SK-N-SH treated with all-trans-retinoic acid at 6 μM for 48 hours (cell line): ENCODE results near the gene FITM1.

Experiments used
- ATAC-seq: fragments of 200-7000 bp; cut with Tn5 transposase; 3 replicates; pipeline ENCODE4 v1.9.1; 2020; ENCODE audit warnings: mild to moderate bottlenecking, moderate library complexity
- ARNTL ChIP-seq: fragments of 450-650 bp; formaldehyde crosslinking; IDR thresholded peaks from 2 replicates; pipeline ENCODE4 v1.5.0; 2020; ENCODE audit warnings: low read depth, mild to moderate bottlenecking, moderate library complexity, borderline replicate concordance
- BACH2 ChIP-seq: fragments of 250-450 bp; sonication (Bioruptor Pico); IDR thresholded peaks from 2 replicates; pipeline ENCODE4 v1.9.0; 2021; ENCODE audit warnings: mild to moderate bottlenecking, borderline replicate concordance
- CREB5 ChIP-seq: fragments of 250-450 bp; sonication (Bioruptor Pico); IDR thresholded peaks from 2 replicates; pipeline ENCODE4 v1.5.1; 2020; ENCODE audit warnings: low read depth, mild to moderate bottlenecking, moderate library complexity
- CSDC2 ChIP-seq: fragments of 250-450 bp; sonication (Bioruptor Pico); IDR thresholded peaks from 2 replicates; pipeline ENCODE4 v1.5.0; 2020; ENCODE audit warnings: mild to moderate bottlenecking, moderate library complexity
- ESRRG ChIP-seq: fragments of 250-450 bp; sonication (Bioruptor Pico); IDR thresholded peaks from 2 replicates; pipeline ENCODE4 v1.6.1; 2021; ENCODE audit warnings: mild to moderate bottlenecking
- GLIS3 ChIP-seq: fragments of 250-450 bp; sonication (Bioruptor Pico); IDR thresholded peaks from 2 replicates; pipeline ENCODE4 v1.5.0; 2020; ENCODE audit warnings: mild to moderate bottlenecking, moderate library complexity
- ISL1 ChIP-seq: fragments of 250-450 bp; sonication (Bioruptor Pico); IDR thresholded peaks from 2 replicates; pipeline ENCODE4 v2.1.2; 2022; ENCODE audit warnings: mild to moderate bottlenecking, moderate library complexity
- OSR1 ChIP-seq: fragments of 250-450 bp; sonication (Bioruptor Pico); IDR thresholded peaks from 2 replicates; pipeline ENCODE4 v1.8.0; 2022; ENCODE audit warnings: moderate library complexity, mild to moderate bottlenecking, inconsistent platforms
- PATZ1 ChIP-seq: fragments of 250-450 bp; sonication (Bioruptor Pico); IDR thresholded peaks from 2 replicates; pipeline ENCODE4 v1.8.0; 2020; ENCODE audit warnings: mild to moderate bottlenecking, moderate library complexity, borderline replicate concordance
- POU6F1 ChIP-seq: fragments of 250-450 bp; sonication (Bioruptor Pico); IDR thresholded peaks from 2 replicates; pipeline ENCODE4 v1.8.0; 2021; ENCODE audit warnings: low read depth, mild to moderate bottlenecking, moderate library complexity, borderline replicate concordance
- PPARA ChIP-seq: fragments of 250-450 bp; sonication (Bioruptor Pico); IDR thresholded peaks from 2 replicates; pipeline ENCODE4 v1.5.0; 2020; ENCODE audit warnings: mild to moderate bottlenecking, borderline replicate concordance
- RARB ChIP-seq: fragments of 250-450 bp; sonication (Bioruptor Pico); IDR thresholded peaks from 2 replicates; pipeline ENCODE4 v1.8.0; 2021; ENCODE audit warnings: mild to moderate bottlenecking, moderate library complexity
- SNAI2 ChIP-seq: fragments of 250-450 bp; sonication (Bioruptor Pico); IDR thresholded peaks from 2 replicates; pipeline ENCODE4 v1.5.0; 2020; ENCODE audit warnings: mild to moderate bottlenecking, moderate library complexity
- TCF4 ChIP-seq: fragments of 250-450 bp; sonication (Bioruptor Pico); IDR thresholded peaks from 2 replicates; pipeline ENCODE4 v1.8.0; 2021; ENCODE audit warnings: mild to moderate bottlenecking, moderate library complexity, borderline replicate concordance
- TOX ChIP-seq: fragments of 250-450 bp; sonication (Bioruptor Pico); IDR thresholded peaks from 2 replicates; pipeline ENCODE4 v1.8.0; 2021; ENCODE audit warnings: mild to moderate bottlenecking, moderate library complexity, borderline replicate concordance
- TSHZ2 ChIP-seq: fragments of 250-450 bp; sonication (Bioruptor Pico); IDR thresholded peaks from 2 replicates; pipeline ENCODE4 v1.5.0; 2020; ENCODE audit warnings: mild to moderate bottlenecking, moderate library complexity
- ZC3H10 ChIP-seq: fragments of 250-450 bp; sonication (Bioruptor Pico); IDR thresholded peaks from 2 replicates; pipeline ENCODE4 v1.5.1; 2021; ENCODE audit warnings: mild to moderate bottlenecking, moderate library complexity
- ZFP3 ChIP-seq: fragments of 250-450 bp; sonication (Bioruptor Pico); IDR thresholded peaks from 2 replicates; pipeline ENCODE4 v1.5.0; 2020; ENCODE audit warnings: mild to moderate bottlenecking, moderate library complexity
- ZFP30 ChIP-seq: fragments of 450-650 bp; formaldehyde crosslinking; IDR thresholded peaks from 2 replicates; pipeline ENCODE4 v1.5.0; 2022; ENCODE audit warnings: mild to moderate bottlenecking, moderate library complexity
- ZNF8 ChIP-seq: fragments of 450-650 bp; formaldehyde crosslinking; IDR thresholded peaks from 2 replicates; pipeline ENCODE4 v1.5.0; 2020; ENCODE audit warnings: mild to moderate bottlenecking, moderate library complexity

The FITM1 gene

GRCh38 chr14:24178399-24179178, 48.1 kb downstream of the FITM1 start:
- TF ChIP-seq PPARA (CRISPR knock-in tag) (no peak), POU6F1 (CRISPR knock-in tag) (no peak)
- ATAC-seq: no peak

GRCh38 chr14:24179294-24179960, 49.0 kb downstream of the FITM1 start:
- no peak; the same call in 2 of the 3 replicates for ATAC-seq
- TF ChIP-seq OSR1 (CRISPR knock-in tag) (no peak), ZFP30 (CRISPR knock-in tag) (no peak), SNAI2 (CRISPR knock-in tag) (no peak), POU6F1 (CRISPR knock-in tag) (no peak), PPARA (CRISPR knock-in tag) (no peak), TOX (no peak), TCF4 (CRISPR knock-in tag) (no peak), RARB (CRISPR knock-in tag) (no peak), ESRRG (CRISPR knock-in tag) (no peak), BACH2 (no peak), ZC3H10 (CRISPR knock-in tag) (no peak), CSDC2 (CRISPR knock-in tag) (no peak), ARNTL (no peak), ZNF8 (CRISPR knock-in tag) (no peak), CREB5 (CRISPR knock-in tag) (no peak), PATZ1 (no peak), TSHZ2 (CRISPR knock-in tag) (no peak), ZFP3 (CRISPR knock-in tag) (no peak), ISL1 (CRISPR knock-in tag) (no peak), GLIS3 (no peak)
